Gastroesophageal sphincter (tissue), 4 donors: ENCODE data around the gene GINS2. TPM values are rescaled to one million over a fixed set of nuclear protein-coding genes. Genes with fewer than 3 reads are reported as not detected.
A peak's percentile ranks its signal among the peaks of the same experiment; 100 is the strongest.

Source experiments
- ATAC-seq: fragments of 150-250 bp; one replicate; pipeline ENCODE4 v1.9.1; 2016; ENCODE audit warnings: mild to moderate bottlenecking, moderate library complexity
- H3K27ac ChIP-seq, 4 donors: fragments of 200-600 bp; sonication (generic) in 3 of 4; 1 replicate in 3 of 4; 2 replicates in 1 of 4; pipeline ENCODE4 v1.5.1; 2016 to 2019
- H3K27me3 ChIP-seq: fragments of 200-600 bp; sonication (generic); one replicate; pipeline ENCODE4 v1.5.1; 2019
- H3K36me3 ChIP-seq, 2 donors: fragments of 200-600 bp; sonication (generic); one replicate each; pipeline ENCODE4 v1.5.1; 2019; ENCODE audit warnings: control low read depth in 1 of 2
- H3K4me1 ChIP-seq, 3 donors: fragments of 200-600 bp; sonication (generic); 1 replicate in 2 of 3; 2 replicates in 1 of 3; pipeline ENCODE4 v1.5.1; 2016 to 2019; ENCODE audit warnings: control low read depth in 2 of 3
- H3K4me3 ChIP-seq, 2 donors: fragments of 200-600 bp; sonication (generic); one replicate each; pipeline ENCODE4 v1.5.1; 2019; ENCODE audit warnings: mild to moderate bottlenecking in 1 of 2, moderate library complexity in 1 of 2
- H3K9me3 ChIP-seq, 3 donors: fragments of 200-600 bp; sonication (generic); one replicate each; pipeline ENCODE4 v1.5.1; 2017 to 2019; ENCODE audit warnings: control low read depth in 2 of 3
- CTCF ChIP-seq, 4 experiments: fragments of 200-600 bp in 2 of 4; fragments of 450-650 bp in 2 of 4; sonication (generic) in 1 of 4; IDR thresholded peaks; one replicate each; pipeline ENCODE4 v1.5.1; 2017 to 2019; ENCODE audit warnings: antibody characterized with exemption in 4 of 4, mild to moderate bottlenecking in 2 of 4, moderate library complexity in 2 of 4
- EP300 ChIP-seq: sonication (generic); formaldehyde crosslinking; IDR thresholded peaks from one replicate; pipeline ENCODE4 v1.6.1; 2017; ENCODE audit warnings: antibody characterized with exemption, mild to moderate bottlenecking
- POLR2A ChIP-seq, 2 donors: fragments of 450-650 bp; IDR thresholded peaks; one replicate each; pipeline ENCODE4 v1.6.1; 2017; ENCODE audit warnings: antibody characterized with exemption in 2 of 2, mild to moderate bottlenecking in 2 of 2, moderate library complexity in 1 of 2
- POLR2AphosphoS5 ChIP-seq: sonication (generic); formaldehyde crosslinking; IDR thresholded peaks from one replicate; pipeline ENCODE4 v1.6.1; 2017; ENCODE audit warnings: antibody characterized with exemption
- WGBS, 2 donors: methylation state at CpG; one replicate each; pipeline ENCODE4 v1.1.5; 2018; ENCODE audit warnings: low coverage in 1 of 2; 5-methylcytosine and 5-hydroxymethylcytosine counted together
- total RNA-seq, 4 donors: library from RNA; depleted of rRNA; stranded (reverse); fragments of >200 nt; gene quantifications; one replicate each; pipeline ENCODE4 v1.1.0, GENCODE V29; 2016

The GINS2 gene
- total RNA-seq, 4 donors from 2014 or later = 0.15 to 1.4 (median 0.66) TPM

- H3K27ac ChIP-seq = peak overlapping the region in 3 of 4 donors; percentile 36 to 62 (median 60)
- no peak for TF ChIP-seq POLR2A (IDR thresholded peaks at IDR 0.05)
- TF ChIP-seq EP300 = no peak
- TF ChIP-seq CTCF (IDR thresholded peaks at IDR 0.05) = peak in 3 of 4 experiments; percentile 72 to 87 (median 80)
- TF ChIP-seq POLR2AphosphoS5 = no peak
- no peak overlapping the region for H3K4me3 ChIP-seq
- H3K4me1 ChIP-seq = peaks cover 0 to 32% (median 7%) of the 10 kb centered on the region in 3 donors
- H3K36me3 ChIP-seq = peaks cover 0 to 94% of the 10 kb centered on the region in 2 donors
- no peaks in the 10 kb centered on the region for H3K9me3 ChIP-seq
- no peaks in the 10 kb centered on the region for H3K27me3 ChIP-seq
- WGBS, 2 donors = 0 to 31% methylated on average over 1 to 2 of the region's 12 CpGs
- peak; percentile 74 for ATAC-seq
Observed at GRCh38 chr16:85659805-85660511, 28.8 kb downstream of the GINS2 start.

DNA sequence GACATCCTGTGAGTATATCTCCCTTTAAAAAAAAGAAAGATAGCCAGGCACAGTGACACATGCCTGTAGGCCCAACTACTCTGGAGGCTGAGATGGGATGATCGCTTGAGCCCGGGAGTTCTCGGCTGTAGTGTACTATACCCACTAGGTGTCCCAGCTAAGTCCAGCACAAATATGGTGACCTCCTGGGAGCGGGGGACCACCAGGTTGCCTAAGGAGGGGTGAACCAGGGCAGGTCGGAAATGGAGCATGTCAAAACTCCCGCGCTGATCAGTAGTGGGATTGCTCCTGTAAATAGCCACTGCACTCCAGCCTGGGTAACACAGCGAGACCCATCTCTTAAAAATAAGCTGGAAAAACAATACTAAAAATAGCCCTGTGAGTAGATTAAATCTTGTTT is 29.4 kb downstream of the GINS2 start:
- H3K9me3 ChIP-seq = no peaks in the 10 kb centered on the region
- peaks cover 0 to 33% (median 7%) of the 10 kb centered on the region in 3 donors for H3K4me1 ChIP-seq
- no peak for TF ChIP-seq POLR2AphosphoS5
- no peak for TF ChIP-seq EP300
- no peak for TF ChIP-seq CTCF (IDR thresholded peaks at IDR 0.05)
- no peak for TF ChIP-seq POLR2A (IDR thresholded peaks at IDR 0.05)
- H3K4me3 ChIP-seq = no peak overlapping the region
- no peaks in the 10 kb centered on the region for H3K27me3 ChIP-seq
- peak overlapping the region in 3 of 4 donors; percentile 36 to 62 (median 60) for H3K27ac ChIP-seq
- ATAC-seq = no peak
- 40 to 68% methylated on average over 1 to 4 of the region's 8 CpGs for WGBS, 2 donors
- peaks cover 0 to 94% of the 10 kb centered on the region in 2 donors for H3K36me3 ChIP-seq

DNA sequence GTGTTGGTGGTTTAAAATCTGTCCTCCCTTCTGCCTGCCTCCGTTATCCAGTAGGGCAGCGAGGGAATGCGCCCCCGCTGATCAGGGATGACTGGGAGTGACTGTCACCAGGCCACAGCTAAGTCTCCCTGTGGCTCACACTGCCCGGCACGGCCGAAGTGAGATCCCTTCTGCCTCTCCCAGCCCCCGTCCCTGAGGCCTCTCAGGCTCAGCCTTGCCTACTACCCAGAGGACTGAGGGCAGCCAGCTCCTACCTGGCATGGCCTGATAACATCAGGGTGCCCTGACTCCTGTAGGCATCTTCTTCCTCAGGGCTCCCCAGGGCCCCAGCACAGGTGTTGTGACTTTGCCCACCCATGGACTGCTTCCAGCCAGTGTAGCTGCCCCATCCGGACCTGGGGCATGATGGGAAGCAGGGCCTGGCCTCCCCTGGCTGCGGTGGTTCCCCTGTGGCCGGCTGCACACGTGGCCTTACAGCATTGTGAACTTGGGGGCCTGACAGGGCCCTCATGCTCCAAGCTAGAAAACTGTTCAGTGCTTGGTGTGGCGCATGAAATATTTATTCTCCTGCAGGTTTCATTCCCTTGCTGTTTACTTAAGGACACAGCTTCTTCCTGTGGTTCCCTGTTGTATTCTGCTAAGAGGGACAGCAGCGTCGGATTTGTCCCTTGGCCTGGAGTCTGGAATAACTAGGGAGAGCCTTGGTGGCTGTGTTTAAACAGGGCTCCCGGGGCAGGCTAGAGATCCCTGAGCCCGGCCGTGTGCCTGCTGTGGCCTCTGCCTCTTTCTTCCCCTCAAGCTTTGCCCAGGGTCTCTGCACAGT is 30.0 kb downstream of the GINS2 start:
- Histone ChIP-seq H3K4me3 (no peak overlapping the region), H3K9me3 (no peaks in the 10 kb centered on the region), H3K27ac (peak overlapping the region in 2 of 4 donors; percentile 60 to 62), H3K27me3 (no peaks in the 10 kb centered on the region), H3K4me1 (peaks cover 0 to 36% (median 10%) of the 10 kb centered on the region in 3 donors), H3K36me3 (peaks cover 0 to 90% of the 10 kb centered on the region in 2 donors)
- ATAC-seq = no peak
- 67% methylated on average over 1 of the region's 18 CpGs; no CpG with 5 or more reads in 1 of the 2 donors for WGBS, 2 donors
- TF ChIP-seq POLR2A (IDR thresholded peaks at IDR 0.05) (no peak), EP300 (no peak), CTCF (IDR thresholded peaks at IDR 0.05) (no peak), POLR2AphosphoS5 (no peak)

- no peak for ATAC-seq
- Histone ChIP-seq H3K4me1 (peaks cover 0 to 38% (median 15%) of the 10 kb centered on the region in 3 donors), H3K36me3 (peaks cover 0 to 83% of the 10 kb centered on the region in 2 donors), H3K4me3 (no peak overlapping the region), H3K27me3 (no peaks in the 10 kb centered on the region), H3K27ac (no peak overlapping the region), H3K9me3 (no peaks in the 10 kb centered on the region)
- WGBS, 2 donors = 80 to 87% methylated on average over 1 to 3 of the region's 3 CpGs
- no peak for TF ChIP-seq POLR2A (IDR thresholded peaks at IDR 0.05)
Observed at GRCh38 chr16:85657996-85658395, 30.8 kb downstream of the GINS2 start.

- Histone ChIP-seq H3K4me3 (no peak overlapping the region), H3K27me3 (no peaks in the 10 kb centered on the region), H3K9me3 (no peaks in the 10 kb centered on the region), H3K36me3 (peaks cover 0 to 76% of the 10 kb centered on the region in 2 donors), H3K27ac (no peak overlapping the region), H3K4me1 (peaks cover 0 to 45% (median 16%) of the 10 kb centered on the region in 3 donors)
- no peak for TF ChIP-seq POLR2AphosphoS5
- no peak for TF ChIP-seq CTCF (IDR thresholded peaks at IDR 0.05)
- no peak for TF ChIP-seq POLR2A (IDR thresholded peaks at IDR 0.05)
- no peak for TF ChIP-seq EP300
- WGBS, 2 donors = 70 to 92% methylated on average over 2 to 4 of the region's 21 CpGs
- no peak for ATAC-seq
Observed at GRCh38 chr16:85657267-85657650, 31.5 kb downstream of the GINS2 start.
